Stimulated activated CD4-positive, alpha-beta T cell treated with anti-CD3 and anti-CD28 coated beads, Interleukin-12 subunit alpha, Interleukin-12 subunit beta, amount 100 ng/mL, for 24 hours (primary cell): ENCODE measurements around the gene ACSS2.

Experiments
- DNase-seq, 2 experiments: peaks; one replicate each; pipeline ENCODE4 v3.0.0-alpha.2; 2020; ENCODE audit warnings: low read depth in 2 of 2

Gene ACSS2

DNA sequence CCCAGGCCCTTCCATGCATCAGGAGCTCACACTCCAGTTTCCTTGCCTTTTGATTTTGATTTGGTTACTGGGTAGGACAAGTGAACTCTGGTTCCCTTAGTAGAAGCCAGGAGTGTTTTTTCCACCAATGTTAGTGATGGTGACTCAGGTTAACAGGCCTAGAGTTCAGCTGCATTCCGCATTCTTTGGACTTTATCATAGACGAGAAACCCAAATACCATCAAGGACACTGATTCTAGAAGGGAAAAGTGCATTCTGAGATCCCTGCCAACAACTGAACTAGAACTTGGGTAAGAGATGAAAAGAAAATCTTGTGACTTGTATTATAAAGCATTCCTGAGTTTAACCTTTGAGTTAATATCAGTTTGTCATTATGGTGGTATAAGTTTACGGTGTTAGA lies 70.2 kb downstream of the ACSS2 start:
- no peak for DNase-seq

DNA sequence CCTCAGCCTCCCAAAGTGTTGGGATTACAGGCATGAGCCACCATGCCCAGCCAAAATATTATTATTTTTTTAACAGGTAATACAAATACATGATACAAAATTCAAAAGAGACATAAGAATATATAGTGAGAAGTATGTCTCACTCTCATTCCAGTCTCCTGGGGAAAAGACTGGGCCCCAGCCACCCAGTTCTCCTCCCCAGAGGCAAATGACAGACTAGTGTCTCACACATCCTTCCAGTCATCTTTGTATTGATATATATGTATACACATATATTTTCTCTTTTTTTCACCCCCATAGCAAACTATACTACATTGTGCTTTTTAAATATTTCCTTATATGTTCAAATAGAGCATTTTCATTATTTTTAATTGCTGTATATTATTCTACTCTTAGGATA lies 70.9 kb downstream of the ACSS2 start:
- no peak for DNase-seq

DNA sequence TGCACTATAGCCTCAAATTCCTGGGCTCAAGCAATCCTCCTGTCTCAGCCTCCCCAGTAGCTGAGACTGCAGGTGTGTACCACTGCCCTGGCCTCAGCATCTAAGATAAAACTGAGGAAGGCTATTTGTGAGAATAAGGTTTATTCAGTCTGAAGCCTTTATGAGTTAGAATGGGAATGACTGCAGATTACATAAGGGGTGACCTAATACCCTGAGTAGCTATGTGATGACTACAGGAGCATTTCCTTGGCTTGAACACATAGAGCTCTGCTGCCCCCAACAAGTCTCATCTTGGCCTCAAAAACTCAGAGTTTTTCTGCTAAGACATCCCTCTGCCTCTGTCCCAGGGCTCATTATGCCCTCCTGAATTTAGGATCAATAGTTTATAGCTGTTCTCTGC lies 71.6 kb downstream of the ACSS2 start:
- DNase-seq, result no peak

DNA sequence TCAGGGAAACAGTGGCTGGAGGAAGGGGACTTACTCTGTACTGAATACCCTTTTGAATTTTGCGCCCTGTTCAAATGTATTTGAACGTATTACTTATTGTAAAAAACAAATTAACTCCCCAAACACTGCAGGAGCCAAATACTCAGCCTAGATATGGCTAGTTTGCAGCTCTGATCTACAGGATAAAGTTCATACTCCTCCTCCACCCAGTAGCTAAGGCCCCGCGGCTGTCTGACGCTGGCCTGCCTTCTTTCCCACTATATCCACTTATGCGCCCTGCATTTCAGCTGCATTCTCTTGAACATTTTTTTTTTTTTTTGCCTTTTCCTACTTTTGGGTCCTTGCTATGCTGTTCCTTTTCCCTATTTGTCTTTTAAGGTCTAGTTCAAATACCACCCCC lies 72.7 kb downstream of the ACSS2 start:
- DNase-seq, result no peak

DNA sequence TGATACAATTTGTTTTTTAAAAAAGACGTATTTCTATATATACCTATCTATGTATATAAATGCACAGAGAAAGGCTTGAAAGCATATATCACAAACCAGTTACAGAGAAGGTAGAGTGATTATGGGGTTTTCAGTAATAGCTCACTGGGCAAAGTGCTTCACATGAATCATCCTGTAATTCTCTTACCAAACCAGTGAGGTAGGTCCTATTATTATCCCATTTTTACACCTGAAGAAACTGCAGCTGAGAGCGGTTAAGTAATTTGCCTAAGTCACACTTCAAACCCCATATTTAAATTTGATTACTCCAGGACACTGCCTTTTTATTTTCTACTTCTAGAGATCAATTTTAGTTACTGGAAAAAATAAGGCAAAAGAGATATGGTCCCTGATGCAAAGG lies 74.8 kb downstream of the ACSS2 start:
- DNase-seq, result no peak

DNA sequence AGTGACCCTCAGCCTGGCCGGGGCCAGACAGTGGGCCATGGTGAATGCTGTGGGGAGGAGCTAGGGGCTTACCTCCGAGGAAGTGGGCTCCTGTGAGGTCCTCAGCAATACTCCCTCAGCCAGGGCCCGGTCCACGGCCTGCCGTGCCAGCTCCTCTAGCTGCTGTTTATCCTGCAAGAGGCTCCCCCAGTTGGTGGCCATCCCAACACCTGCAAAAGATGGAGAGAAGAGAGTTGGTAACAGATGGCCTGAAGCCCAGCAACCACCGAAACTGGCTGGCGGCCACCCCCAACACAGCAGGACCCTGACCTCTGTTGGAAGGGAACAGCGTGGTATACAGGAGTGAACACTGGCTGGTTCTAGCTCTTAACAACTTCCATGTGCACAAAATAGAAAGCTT lies 75.2 kb downstream of the ACSS2 start:
- no peak for DNase-seq

DNA sequence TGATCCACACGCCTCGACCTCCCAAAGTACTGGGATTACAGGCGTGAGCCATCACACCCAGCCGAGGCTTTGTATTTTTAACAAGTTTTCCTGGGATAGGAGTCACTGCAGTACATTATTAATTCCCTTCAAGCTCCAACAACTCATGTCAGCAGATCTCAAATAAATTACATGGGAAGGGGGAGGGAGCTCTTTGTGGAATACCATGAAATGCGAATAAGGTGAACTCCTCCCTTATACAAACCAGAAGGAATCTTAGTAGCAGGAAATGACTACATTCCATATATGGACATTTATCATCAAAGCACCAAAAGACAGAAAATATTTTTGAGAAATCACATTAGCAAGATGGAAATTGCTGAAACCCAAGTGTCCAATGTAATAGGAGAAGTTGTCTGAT lies 76.3 kb downstream of the ACSS2 start:
- no peak for DNase-seq

DNA sequence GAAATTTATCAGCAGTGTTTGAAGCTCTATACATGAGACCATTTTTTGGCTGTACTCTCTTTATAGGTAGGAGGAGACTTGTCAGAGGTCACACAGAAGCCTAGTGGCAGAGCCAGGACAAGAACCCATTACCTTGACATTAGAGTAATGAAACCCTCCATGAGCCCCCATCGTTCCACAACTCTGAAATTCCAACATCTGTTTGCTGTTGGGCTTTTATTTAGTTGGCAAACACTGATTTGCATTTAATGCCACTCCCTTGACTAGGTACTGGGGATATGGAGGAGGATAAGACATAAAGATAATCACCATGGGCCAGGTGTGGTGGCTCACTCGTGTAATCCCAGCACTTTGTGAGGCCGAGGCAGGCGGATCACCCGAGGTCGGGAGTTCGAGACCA lies 77.5 kb downstream of the ACSS2 start:
- no peak for DNase-seq

DNA sequence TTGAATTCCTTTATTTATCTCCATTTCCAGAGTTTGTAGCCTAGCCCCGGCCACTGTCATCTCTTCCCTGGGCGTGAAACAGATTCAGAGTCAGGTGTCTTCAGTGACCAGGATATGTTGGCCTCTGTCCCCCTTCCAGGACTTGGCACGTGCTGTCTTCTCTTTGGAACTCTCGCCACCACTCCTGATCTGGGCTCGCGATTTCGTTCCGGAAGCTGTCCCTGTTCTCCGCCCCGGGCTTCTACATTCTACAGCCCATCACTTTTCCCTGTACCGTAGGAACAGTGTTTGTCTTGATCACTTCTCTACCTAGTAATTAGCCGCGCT lies 78.5 kb downstream of the ACSS2 start:
- DNase-seq, result peak in 1 of 2 experiments; percentile 6

DNA sequence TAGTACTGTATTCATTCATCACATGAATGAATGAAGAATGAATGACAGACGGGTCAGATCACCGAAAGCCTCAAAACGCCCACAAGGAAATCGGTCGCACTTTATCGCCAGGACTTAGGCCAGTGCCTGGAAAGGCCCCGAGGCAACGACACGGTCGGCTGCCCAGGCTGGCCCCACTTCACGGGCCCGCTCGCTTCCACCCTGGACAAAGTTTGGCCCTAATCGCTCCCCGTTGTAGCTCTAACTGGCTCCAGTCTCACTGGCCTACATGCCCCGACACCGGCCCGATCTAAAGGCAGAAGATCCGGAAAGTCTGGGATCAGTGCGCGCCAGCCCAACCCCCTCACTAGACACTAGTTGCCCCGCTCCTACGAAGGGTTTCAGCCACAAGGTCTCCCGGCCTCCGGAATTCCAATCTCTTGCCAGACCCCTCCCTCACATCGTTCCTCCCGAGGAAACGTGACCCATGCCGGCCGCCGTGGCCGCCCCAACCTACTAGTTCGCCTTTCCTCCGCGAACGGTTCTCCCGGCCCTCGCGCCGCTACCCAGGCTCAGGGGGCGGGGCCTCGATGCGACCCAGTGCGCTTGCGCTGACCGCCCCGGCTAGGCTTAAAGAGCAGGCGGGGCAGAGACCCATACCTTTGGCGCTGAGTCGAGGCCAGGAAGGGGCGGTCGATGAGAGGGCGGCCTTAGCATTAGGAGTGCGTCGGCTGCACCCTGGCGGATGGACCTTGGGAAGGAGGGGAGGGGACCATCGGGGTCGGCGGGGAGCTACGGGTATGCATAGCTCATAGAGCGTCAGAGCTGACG lies 79.0 kb downstream of the ACSS2 start, which contains the start of the genes GSS and MYH7B:
GSS (minus strand) TSS at position 576 of the 810 bp plus-strand sequence. CDS start 3,954 bp downstream, outside the sequence.
MYH7B (plus strand) TSS at position 638 of the 810 bp plus-strand sequence. CDS start 22,138 bp downstream, outside the sequence.
- peak; percentile 94 to 99 for DNase-seq

DNA sequence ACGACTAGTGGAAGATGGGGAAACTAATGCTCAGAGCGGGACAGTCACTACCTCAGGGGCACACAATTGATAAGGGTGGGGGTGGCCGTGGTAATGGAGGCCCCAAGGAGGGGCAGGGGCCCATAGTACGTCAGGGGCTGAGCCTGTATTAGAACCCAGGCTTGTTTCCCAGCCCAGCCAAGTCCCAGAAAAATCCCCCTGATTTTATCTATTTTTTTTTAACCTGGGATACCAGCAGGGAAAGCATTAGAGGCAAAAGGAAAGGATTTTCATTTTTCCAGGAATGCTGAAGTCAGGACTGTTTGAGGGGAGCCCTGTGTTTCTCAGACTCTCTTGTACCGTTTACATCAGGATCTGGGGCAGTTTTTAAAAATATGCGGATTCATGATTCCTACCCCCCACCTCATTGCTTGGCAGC lies 79.6 kb downstream of the ACSS2 start:
- DNase-seq, result no peak

DNA sequence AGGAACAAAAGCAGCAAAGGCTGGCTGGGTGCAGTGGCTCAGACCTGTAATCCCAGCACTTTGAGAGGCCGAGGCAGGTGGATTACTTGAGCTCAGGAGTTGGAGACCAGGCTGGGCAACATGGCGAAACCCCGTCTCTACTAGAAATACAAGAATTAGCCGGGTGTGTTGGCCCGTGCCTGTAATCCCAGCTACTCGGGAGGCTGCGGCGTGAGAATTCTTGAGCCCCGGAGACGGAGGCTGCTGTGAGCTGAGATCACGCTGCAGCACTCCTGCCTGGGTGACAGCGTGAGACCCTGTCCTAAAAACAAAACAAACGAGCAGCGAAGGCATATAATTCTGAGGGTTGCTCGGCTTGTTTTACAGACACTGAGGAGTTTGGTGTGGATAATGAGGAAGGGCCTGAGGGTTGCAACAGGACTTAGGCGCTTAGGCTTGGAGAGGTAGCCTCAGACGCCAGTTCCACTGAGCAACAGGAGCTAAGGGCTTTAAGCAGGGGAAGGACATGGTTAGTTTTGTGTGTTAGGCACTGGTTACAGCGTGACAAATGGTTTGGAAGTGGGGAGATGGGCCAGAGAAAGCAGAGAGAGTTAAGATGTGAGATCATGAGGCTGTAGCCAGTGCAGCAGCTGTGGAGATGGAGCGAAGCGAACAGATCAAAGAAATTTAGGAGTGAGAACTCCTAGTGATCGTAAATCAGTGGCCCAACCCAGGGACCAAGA lies 80.5 kb downstream of the ACSS2 start:
- DNase-seq, result no peak

DNA sequence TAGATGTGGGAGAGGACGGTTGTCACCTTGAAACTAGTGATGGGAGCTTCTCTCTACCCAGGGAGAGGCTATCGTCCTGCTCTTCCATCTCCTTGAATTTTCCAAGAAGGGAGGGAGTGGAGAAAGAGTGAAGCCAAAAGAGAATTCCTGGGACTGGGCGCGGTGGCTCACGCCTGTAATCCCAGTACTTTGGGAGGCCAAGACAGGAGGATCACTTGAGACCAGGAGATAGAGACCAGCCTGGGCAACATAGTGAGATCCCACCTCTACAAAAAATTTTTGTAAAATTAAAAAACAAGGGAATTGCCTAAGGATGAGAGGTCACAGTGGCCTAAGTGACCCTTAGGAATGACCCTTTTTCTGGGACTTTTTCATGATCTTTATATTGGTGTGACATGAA lies 88.1 kb downstream of the ACSS2 start:
- no peak for DNase-seq

DNA sequence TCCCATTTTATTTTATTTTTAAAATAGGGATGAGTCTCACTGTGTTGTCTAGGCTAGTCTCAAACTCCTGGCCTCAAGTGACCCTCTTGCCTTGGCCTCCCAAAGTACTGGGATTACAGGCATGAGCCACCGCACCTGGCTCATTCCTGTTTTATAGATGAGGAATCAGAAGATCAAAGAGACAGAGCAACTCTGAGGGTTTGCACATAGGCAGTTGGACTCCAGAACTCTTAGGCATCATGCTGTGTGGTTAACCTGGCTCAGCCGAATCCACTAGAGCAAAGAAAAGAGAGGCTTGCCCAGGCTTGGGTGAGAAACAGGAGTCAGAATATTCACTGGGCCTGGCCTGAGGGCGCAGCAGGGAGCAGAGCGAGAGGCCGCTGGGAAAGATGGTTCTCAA lies 88.6 kb downstream of the ACSS2 start:
- no peak for DNase-seq

DNA sequence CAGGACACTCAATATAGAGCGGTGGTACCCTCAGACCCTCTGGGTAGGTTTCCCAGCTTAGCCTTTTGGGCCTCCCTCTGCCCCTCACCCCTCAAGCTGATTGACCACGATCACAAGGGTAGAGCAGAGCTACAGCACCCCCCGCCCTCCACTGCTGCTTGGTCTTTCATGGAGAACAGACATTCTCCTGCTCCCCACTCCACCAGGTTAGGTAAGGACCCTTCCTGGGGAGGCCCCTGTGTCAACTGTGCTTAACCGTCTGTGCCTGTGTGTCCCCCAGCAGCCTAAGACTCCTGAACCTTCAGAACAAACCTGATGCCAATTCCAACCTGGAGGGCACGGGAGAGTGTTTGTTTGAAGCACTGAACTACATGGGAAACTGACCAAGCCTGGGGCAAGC lies 91.0 kb downstream of the ACSS2 start:
- DNase-seq, result no peak

DNA sequence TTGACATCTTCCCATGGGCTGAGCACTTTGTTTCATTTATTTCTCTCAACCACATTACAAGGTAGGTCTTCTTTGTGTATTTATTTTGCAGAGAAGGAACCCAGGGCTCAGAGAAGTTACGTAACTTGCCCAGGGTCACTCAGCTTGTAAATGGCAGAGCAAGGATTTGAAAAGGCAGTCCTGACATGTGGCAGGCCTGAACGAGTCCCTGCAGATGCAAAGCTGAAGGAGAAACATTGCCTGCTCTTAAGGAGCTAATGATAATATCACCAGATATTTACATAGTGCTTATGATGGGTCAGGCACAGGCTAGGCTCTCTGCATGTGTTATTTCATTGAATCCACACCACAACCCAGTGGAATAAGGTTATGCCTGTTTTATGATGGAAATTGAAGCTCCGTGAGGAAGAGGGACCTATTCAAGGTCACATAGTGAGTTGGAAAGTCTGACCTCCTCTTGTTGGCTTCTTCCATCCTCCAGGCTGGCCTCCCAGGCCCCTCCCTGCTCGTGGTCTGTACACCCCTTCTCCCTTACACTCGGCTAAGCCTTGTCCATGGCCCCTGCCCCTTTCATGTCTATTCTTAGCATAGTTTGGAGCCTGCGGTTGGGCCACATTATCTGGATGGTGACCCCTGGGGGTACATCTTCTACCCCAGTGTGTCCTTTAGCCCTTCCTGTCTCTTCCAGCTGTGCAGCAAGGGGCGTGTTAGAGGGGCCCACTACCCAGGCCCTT lies 91.8 kb downstream of the ACSS2 start:
- DNase-seq, result no peak

DNA sequence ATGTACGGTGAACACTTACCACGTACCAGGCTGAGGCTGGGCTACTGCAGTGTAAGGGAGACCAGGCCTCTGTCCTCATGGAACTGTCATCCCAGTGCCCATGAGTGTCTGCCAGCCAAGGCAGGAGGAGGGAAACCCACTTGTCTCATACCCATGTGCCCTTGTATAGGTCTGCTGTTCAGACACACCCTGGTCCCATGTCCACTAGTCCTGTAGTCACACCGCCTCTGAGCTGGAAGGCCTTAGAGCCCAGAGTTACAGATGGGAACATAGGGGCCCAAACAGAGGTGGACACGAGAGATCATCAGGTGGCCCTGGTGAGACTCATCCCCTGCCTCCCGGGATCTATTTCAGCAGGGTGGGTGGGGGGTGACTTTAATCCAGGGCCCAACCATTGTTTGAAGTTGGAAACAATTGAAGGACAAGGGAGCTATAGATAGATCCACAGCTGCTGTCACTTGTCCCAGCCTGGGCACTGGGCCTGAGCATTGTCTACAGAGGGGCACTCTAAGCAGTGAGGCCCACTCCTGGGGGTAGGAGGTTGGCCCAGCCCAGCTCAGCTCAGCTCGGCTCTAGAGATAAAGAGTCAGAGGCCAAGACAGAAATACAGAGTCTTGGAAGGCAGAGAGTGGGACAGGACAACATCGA lies 93.9 kb downstream of the ACSS2 start:
- no peak for DNase-seq

DNA sequence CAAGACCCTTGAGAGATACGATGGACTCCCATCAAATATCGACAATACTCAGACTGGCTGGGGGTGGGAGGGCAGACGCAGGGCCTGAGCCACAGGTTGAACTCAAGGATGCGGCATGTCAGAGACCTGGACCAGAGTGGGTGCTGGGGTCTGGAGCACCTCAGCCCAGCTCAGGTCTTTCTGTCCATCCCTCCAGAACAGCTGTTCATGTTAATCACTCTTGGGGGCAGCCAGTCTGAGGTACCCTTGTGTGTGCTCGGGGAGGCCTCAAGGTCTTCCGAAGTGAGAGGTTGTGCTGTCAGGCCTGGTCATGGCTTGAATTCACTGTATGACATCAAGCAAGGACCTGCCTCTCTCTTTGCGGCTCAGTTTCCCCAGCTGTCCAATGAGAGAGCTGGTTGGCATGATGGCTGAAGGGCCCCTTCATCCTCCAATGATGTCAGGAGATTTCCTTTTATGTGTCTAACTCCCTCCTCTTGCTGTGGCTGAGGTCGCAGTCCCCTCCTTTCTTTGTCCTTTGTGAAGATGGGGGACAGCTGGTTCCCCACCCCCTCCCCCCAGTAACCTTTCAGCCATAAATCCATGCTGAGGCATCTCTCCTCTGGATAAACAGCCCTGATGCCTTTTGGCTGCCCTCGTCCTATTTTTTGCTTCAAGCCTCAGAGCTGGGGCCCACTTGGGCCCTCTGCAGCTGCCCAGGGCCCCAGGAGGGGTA lies 94.6 kb downstream of the ACSS2 start:
- no peak for DNase-seq

DNA sequence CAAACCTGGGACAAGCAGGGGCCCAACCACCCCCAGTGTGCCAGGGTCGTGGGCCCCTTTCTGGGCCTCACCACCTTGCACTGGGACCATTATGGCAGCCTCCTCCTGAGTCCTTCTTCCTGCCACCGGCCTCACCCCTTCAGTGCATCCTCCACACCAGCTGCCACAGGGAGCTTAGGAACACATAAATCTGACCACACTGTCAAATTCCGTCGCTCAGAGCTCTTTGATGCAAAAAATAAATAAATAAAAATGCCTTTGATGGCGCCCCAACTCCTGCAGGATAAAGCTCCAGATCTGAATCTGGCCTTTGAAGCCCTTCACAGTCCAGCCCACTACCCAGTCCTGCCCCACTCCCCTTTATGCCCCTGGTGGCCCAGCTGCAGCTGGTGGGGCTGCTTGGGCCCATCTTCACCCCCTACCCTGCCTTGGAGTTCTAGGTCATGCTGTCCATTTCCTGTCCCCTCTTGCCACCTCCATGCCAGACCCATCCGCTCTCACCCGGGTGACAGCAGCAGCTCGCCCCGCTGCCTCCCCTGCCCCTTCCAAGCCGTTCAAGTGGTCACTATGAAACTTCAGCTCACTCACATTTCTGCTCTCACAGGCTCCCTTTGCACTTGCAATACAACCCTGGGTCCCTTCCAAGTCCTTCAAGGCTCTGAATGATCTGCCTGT lies 95.3 kb downstream of the ACSS2 start:
- no peak for DNase-seq

DNA sequence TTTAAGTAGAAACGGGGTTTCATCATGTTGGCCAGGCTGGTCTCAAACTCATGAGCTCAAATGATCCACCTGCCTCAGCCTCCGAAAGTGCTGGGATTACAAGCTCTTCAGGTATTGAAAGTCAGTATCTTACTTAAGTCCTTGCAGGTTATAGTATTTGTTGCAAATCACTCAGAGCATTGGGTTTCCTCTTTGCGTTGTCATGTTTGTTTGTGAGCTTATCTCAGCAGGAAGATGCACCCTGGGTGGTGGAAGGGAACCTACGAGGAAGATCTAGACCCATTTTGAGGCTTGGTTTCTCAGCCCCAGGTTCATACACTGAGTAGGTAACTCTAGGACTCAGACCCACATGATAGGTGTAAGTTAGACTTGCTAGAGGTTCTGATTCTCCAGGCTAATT lies 97.8 kb downstream of the ACSS2 start:
- no peak for DNase-seq

DNA sequence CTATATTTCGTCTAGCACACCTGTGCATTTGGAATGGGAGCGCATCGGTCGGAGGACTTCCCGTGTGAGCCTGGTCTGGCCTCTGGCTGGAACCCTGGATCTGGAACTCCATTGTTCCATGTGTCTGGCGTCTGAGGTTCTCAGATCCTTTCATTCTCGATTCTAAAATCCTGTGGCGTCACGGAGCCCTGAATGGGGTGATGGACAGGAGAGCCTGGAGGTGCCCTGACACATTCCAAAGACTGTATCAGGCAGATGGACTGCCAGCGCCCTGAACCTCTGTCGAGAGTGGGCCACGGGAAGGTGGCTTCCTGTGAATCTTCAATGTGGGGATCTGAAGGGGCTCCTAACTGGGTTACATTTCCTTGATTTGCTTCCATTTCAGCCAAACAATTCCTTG lies 99.9 kb downstream of the ACSS2 start:
- DNase-seq, result no peak
